HG03442 (cell line): ENCODE data around the gene CARD14.
"Not testable (repeated sequence)": the region's sequence is repeated elsewhere in the genome, so short reads cannot be mapped to it uniquely, and the experiment has no call there.

Source experiments
- ATAC-seq: cut with Tn5 transposase; IDR thresholded peaks from one replicate; pipeline ENCODE4 v1.9.1; 2021; ENCODE audit warnings: mild to moderate bottlenecking, moderate library complexity; ENCODE audit not compliant: unreplicated experiment

The CARD14 gene

GRCh38 chr17:80223142-80223815 lies 53.4 kb downstream of the CARD14 start:
- no peak for ATAC-seq

GRCh38 chr17:80223838-80224497 lies 54.1 kb downstream of the CARD14 start:
- no peak for ATAC-seq

- no peak for ATAC-seq
Measured at GRCh38 chr17:80224683-80225082, 54.9 kb downstream of the CARD14 start.

- ATAC-seq: no peak
Measured at GRCh38 chr17:80225230-80225629, 55.4 kb downstream of the CARD14 start.

- ATAC-seq: no peak
Measured at GRCh38 chr17:80227156-80227555, 57.3 kb downstream of the CARD14 start.

- ATAC-seq: no peak
Measured at GRCh38 chr17:80227666-80228065, 57.8 kb downstream of the CARD14 start.

GRCh38 chr17:80228477-80228876 lies 58.6 kb downstream of the CARD14 start:
- ATAC-seq: no peak

GRCh38 chr17:80229011-80229410 lies 59.2 kb downstream of the CARD14 start:
- no peak for ATAC-seq

- ATAC-seq: no peak
Measured at GRCh38 chr17:80232438-80232837, 62.6 kb downstream of the CARD14 start.

- no peak for ATAC-seq
Measured at GRCh38 chr17:80233202-80233601, 63.4 kb downstream of the CARD14 start.

GRCh38 chr17:80236911-80237310 lies 67.1 kb downstream of the CARD14 start:
- ATAC-seq: no peak

GRCh38 chr17:80237386-80237785 lies 67.6 kb downstream of the CARD14 start:
- ATAC-seq: no peak

GRCh38 chr17:80242505-80242904 lies 72.7 kb downstream of the CARD14 start:
- no peak for ATAC-seq

GRCh38 chr17:80243526-80244433 lies 74.0 kb downstream of the CARD14 start:
- no peak for ATAC-seq

GRCh38 chr17:80244448-80244847 lies 74.6 kb downstream of the CARD14 start:
- ATAC-seq: not testable (repeated sequence)

GRCh38 chr17:80244871-80245509 lies 75.2 kb downstream of the CARD14 start:
- ATAC-seq: no peak

- no peak for ATAC-seq
Measured at GRCh38 chr17:80245566-80246265, 75.9 kb downstream of the CARD14 start.

GRCh38 chr17:80246266-80246681 lies 76.4 kb downstream of the CARD14 start:
- ATAC-seq: no peak

GRCh38 chr17:80246726-80247125 lies 76.9 kb downstream of the CARD14 start:
- no peak for ATAC-seq

GRCh38 chr17:80247561-80247960 lies 77.7 kb downstream of the CARD14 start:
- no peak for ATAC-seq
